Activated CD8-positive, alpha-beta memory T cell treated with anti-CD3 and anti-CD28 coated beads for 48 hours (primary cell): Measurements from ENCODE around the gene FBXO3.
A peak's percentile ranks its signal among the peaks of the same experiment; 100 is the strongest.
"Not testable (repeated sequence)": the region's sequence is repeated elsewhere in the genome, so short reads cannot be mapped to it uniquely, and the experiment has no call there.

Experiments
- DNase-seq, 3 experiments: peaks; one replicate each; pipeline ENCODE4 v3.0.0-alpha.2; 2020; ENCODE audit warnings: low read depth in 2 of 3, low spot score in 2 of 3

The FBXO3 gene

DNA sequence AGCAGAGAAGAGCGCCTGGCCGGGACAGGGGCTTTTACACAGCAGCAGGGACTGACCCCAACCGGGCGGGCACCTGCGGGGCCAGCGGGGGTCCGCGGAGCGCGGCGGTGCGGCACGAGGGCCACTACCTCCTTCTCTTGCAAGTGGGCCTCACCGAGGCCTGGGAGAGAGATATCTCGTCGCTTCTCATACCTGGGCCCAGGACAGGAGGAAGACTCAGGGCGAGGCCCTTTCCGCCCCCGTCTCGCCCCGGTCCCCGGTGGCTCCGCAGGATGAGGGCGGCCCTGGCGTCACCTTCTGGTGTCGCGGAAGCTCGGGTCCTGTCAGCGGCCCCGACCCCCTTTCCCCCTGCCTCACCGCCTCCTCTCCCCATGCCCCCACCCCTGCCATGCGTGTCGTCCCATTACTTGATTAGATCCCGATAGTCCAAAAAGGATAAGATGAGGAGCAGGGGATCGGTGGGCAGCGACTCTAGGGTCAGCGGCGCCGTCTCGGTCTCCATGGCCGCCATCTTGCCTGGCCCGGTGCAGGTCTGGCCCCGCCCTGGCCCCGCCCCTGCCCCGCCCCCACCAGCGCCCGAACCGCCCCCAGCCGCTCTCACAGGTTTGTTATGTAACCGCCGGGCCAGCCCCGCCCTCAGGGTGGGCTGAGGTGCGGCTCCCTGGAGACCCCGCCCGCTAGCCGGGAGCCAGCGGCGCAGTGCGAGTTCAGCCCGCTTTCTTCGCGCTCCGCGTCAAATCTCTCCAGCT, at the start of gene FBXO3:
TSS of gene FBXO3 (minus strand) at position 534 of the 749 bp plus-strand sequence. CDS start at position 511, 23 bp downstream.
- DNase-seq = peak; percentile 39 to 65 (median 40)

GRCh38 chr11:33822981-33823380, 48.7 kb upstream of the FBXO3 start:
- not testable (repeated sequence) for DNase-seq

- no peak for DNase-seq
Observed at GRCh38 chr11:33819278-33820035, 45.1 kb upstream of the FBXO3 start.

GRCh38 chr11:33808228-33808828, 34.0 kb upstream of the FBXO3 start:
- DNase-seq = peak; percentile 55 to 92 (median 85)

DNA sequence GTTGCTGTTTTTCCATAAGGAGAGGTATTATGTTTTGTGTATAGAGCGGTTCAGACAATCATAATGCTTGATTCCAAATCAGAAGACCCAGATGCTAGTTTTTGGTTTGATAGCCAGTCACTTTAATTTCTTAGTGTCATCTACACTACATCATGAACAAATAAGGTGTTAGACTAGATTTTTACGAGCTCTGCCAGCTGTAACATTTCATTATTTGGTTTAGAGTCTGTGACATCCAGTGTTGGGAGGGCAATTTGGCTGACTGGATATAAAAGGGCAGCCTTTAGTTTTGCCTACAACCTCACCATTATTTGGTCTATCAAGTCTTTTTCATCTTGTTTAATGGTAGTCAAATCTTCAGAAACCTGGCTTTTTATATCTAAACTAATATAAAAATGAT, 30.2 kb upstream of the FBXO3 start:
- DNase-seq = no peak

DNA sequence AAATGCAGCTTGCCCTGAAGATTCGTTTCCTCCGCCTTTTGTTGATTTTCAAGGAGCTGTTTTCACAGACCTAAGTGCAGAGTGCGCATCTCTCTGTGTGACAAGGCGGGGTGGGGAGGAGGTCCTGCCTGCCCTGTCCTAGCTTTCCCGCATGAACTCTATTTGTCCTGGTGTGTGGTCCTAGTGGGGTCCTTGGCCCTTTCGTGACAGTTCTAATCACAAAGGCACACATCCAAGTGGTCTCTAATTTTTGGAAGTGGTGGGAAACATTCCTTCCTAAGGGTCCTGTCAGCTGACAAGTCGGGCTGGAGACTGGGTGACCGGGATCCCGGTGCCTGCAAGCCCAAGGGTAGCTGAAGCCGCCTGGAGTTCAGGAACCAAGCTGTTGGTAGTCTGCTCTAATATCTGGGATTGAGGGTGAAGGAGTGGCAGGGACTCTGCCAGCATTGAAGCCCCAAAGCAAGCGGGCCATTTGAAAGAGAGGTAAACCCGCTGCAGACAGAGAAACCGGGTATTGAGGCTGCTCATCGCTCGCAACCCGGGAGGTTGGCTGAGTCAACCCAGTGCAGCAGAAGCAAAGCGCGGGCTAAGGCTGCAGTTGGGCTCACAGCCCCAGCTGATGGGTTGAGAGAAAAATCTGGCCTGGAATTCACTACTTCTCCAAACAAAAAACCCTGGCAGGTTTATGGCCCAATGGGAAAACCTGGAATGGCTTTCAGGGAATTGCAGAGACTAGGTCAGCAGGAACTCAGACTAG, 28.1 kb upstream of the FBXO3 start:
- DNase-seq = no peak

DNA sequence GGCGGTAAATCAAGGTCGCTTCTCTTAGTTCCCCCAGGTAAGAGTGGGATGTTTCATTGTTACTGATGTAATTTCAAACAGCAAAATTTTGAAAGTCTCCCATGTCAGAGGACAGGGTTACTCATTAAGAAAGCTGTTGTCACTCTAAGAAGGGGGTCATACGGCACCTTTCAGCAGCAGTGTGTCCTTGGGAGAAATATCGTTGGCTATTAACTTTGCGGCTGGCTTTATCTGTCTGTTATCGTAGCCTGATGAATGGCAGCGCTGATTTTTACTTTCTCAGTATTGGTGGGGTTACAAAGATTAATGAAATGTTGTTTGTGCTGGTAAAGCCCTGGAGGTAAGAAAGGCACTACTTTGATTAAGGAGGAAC, 27.5 kb upstream of the FBXO3 start:
- DNase-seq = no peak

DNA sequence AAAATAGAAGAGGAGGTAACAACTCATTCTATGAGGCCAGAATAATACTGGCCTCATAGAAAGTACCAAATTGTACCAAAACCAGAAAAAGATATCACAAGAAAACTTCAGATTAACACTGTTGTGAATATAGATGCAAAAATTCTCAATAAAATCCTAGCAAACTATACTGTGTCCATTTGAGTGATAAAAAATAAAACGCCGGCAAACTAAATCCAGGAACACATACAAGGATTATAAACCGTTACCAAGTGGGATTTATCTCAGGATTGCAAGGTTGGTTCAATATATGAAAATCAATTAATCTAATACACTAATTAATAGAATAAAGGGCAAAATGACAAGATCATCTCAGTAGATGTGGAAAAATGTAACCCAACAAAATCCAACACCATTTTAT, 23.6 kb upstream of the FBXO3 start:
- DNase-seq = no peak

DNA sequence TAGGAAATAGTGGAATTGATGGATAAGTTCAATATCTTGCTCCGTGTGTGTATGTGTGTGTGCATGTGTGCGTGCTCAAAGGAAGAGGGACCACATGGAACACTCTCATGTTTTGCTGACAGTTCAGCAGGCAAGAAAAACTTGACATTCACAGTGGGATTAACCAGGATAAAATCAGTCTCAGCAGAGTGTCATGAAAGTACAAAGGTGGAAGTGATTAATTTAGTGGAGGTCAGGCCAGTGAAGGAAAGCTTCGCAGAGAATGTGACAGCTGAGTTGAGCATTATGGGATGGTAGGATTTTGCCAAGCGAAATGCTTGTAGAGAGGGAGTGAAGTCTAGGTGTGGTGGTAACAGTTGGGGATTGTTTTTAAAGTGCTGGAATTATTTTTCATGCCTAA, 15.7 kb upstream of the FBXO3 start:
- no peak for DNase-seq

DNA sequence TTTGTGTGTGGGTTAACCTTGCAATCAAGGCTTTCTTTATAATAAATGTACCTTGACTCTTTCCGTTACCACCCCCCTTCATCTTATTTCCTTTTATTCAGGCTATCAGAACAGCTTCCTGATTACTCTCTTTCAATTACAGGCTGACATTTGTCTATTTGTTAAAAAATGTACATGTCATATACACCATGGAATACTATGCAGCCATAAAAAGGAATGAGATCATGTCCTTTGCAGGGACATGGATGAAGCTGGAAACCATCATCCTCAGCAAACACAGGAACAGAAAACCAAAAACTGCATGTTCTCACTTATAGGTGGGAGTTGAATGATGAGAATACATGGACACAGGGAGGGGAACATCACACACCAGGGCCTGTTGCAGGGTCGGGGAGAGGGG, 13.8 kb upstream of the FBXO3 start:
- not testable (repeated sequence) for DNase-seq

DNA sequence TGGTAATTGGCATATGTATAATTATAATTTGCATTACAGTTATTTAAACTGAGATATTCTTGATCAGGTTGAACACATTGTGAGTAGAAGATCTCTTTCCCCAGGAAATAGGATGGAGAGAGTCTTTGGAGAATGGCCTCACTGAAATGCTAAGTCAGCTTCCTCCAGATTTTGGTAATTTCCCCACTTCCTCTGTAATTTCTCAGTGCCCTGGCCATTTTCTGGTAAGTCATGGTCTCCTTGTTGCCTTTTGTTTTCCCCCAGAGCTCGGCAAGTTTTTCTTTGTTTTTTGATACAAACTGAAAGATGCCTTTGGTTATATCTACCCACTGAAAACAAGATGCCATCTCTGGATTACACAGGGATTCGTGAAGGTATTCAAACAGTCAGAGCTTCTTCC, 12.8 kb upstream of the FBXO3 start:
- no peak for DNase-seq

- DNase-seq = no peak
Observed at GRCh38 chr11:33785609-33786008, 11.3 kb upstream of the FBXO3 start.

- no peak for DNase-seq
Observed at GRCh38 chr11:33779849-33780528, 5.7 kb upstream of the FBXO3 start.

DNA sequence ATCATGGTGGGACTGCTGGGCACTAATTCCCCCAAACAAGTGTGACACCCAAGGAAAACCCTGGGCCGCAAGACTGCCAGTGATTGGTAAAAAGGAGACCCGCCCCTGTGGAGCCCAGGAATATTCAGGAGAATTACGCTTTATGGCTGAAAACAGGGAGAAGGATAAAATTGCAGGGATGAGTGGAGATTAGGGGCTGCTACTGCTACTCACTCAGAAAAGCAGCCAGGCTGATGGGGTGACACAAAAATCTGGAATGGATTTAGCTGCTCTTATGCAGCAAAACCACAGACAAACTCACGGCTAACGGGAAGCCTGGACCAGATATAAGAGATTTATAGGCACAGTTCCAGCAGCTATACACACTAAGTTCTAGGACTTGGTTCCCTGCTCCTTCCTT, 4.4 kb upstream of the FBXO3 start:
- DNase-seq = no peak

DNA sequence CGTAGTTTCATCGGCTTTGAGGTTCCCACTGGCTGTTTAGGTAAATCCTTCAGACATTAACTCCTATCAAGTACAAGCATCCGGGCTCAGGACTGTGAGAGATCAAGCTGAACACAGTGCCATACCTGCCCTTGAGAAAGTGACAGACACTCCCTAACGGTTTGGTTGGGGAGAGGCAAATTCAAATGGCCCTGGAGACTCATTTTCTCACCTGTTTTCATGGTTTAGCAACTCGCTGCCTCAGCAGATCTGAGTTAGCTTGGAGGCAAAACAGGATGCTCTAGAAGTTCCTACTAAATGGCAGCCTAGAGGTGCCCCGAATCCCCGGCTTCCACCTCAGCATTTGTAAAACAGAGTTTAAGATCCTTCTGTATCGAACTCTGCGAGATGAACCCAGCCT, 3.6 kb upstream of the FBXO3 start:
- DNase-seq = no peak

- DNase-seq = no peak
Observed at GRCh38 chr11:33775832-33776470, 1.6 kb upstream of the FBXO3 start.

GRCh38 chr11:33775467-33775807, 1.1 kb upstream of the FBXO3 start:
- no peak for DNase-seq

DNA sequence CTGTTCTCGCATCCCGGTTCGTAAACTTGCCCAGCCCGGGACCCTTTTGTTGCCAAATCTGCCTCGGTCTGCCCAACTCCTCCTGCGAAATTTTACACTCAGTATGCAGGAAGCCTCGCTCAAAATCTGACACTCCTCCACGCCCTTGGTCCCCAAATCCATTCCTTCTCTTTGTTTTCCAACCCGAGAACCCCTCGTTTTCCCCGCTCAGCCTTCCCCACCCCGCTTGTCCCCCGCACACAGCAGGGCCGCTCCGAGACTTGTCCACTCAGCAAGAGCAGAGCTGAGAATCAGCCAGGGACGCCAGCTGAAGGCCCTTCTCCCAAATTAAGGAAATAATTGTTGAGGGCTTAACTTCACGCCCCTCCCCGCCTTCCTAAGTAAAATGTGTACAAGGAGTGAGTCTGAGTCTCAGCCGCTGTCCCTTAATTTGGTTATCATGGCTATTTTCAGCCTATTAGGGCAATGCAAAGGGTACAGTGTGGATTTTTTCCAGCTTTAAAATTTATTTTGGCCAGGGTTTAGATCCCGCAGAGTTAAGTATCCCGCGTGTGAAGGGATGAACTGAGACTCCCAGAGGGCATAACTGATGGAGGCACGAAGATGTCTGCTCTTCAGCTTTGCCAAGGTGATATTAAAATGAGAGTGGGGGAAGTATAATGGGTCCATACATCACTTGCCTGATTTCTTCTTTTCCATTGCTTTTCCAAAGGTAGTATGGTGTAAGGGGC, 581 bp upstream of the FBXO3 start:
- peak in 1 of 3 experiments; percentile 9 for DNase-seq

DNA sequence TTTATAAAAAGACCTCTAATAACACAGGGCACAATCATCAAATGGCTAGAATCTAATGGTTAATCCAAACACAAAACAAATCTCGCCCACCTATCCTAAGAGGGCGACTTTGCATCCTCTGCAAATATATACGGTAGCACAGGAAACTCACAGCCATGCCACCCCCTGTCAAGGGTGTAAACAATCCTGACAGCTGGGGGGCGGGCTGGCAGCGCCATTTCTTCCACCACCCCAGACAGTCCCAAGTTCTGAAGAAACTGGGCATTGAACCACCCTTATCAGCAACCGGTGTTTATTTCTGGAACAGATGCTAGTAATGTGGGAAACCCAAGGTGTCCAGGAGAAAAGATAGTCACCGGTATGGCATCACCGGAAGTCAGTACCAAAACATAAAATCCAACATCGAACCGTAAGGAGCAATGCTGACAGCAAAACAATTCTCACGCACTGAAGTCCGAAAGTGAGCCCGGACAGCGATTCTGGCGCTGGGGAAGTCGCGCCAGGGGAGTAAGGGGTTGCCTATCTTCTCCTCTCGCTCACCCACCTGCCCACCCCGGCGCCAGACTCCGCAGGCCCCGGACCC, 825 bp downstream of the FBXO3 start:
- no peak for DNase-seq
